Heart left ventricle (tissue), 16 donors: ENCODE data around the gene PLEKHM3. TPM values are rescaled to one million over a fixed set of nuclear protein-coding genes. Genes with fewer than 3 reads are reported as not detected.
A peak's percentile ranks its signal among the peaks of the same experiment; 100 is the strongest.

Experiments used
- ATAC-seq, 4 donors: fragments of 200-7000 bp; cut with Tn5 transposase; one replicate each; pipeline ENCODE4 v1.9.1; 2020 to 2022; ENCODE audit warnings: moderate library complexity in 4 of 4, mild to moderate bottlenecking in 3 of 4, moderate number of reproducible peaks in 1 of 4
- DNase-seq, 5 donors: peaks; one replicate each; pipeline ENCODE4 v3.0.0-alpha.2; 2020
- H3K27ac ChIP-seq, 12 donors: fragments of 200-600 bp; sonication (generic) in 4 of 12; one replicate each; pipeline versions ENCODE4 v1.5.0 to v1.8.0; 2016 to 2022; ENCODE audit warnings: mild to moderate bottlenecking in 2 of 12
- H3K27me3 ChIP-seq, 9 donors: fragments of 200-600 bp; sonication (generic) in 2 of 9; one replicate each; pipeline versions ENCODE4 v1.5.1 to v1.8.0; 2016 to 2022; ENCODE audit warnings: mild to moderate bottlenecking in 3 of 9
- H3K36me3 ChIP-seq, 9 donors: fragments of 200-600 bp; sonication (generic) in 2 of 9; one replicate each; pipeline versions ENCODE4 v1.5.0 to v1.8.0; 2018 to 2022; ENCODE audit warnings: mild to moderate bottlenecking in 2 of 9
- H3K4me1 ChIP-seq, 12 donors: fragments of 200-600 bp; sonication (generic) in 4 of 12; one replicate each; pipeline versions ENCODE4 v1.5.0 to v1.8.0; 2016 to 2022; ENCODE audit warnings: mild to moderate bottlenecking in 3 of 12
- H3K4me3 ChIP-seq, 12 donors: fragments of 200-600 bp; sonication (generic) in 4 of 12; one replicate each; pipeline versions ENCODE4 v1.5.0 to v1.8.0; 2017 to 2022; ENCODE audit warnings: mild to moderate bottlenecking in 9 of 12, moderate library complexity in 4 of 12
- H3K9me3 ChIP-seq, 12 donors: fragments of 200-600 bp; sonication (generic) in 4 of 12; one replicate each; pipeline versions ENCODE4 v1.5.0 to v1.8.0; 2016 to 2022; ENCODE audit warnings: mild to moderate bottlenecking in 1 of 12
- POLR2A ChIP-seq, 2 donors: fragments of 450-650 bp; IDR thresholded peaks; one replicate each; pipeline ENCODE4 v1.6.1; 2017; ENCODE audit warnings: antibody characterized with exemption in 2 of 2, mild to moderate bottlenecking in 2 of 2, moderate library complexity in 2 of 2
- WGBS, 4 donors: extraction: QIAGEN DNeasy Blood & Tissue Kit in 2 of 4; methylation state at CpG; one replicate each; pipeline versions ENCODE4 v1.1.5 to v1.1.7; 2013 to 2018; 5-methylcytosine and 5-hydroxymethylcytosine counted together
- intact Hi-C, 10 donors: fragments of 100-400 bp; cut with DNase I; formaldehyde crosslinking; loops; one replicate each; pipeline versions ENCODE4 v1.11.1 to v1.14.2; 2022
- polyA plus RNA-seq, 2 donors: library from polyadenylated mRNA; stranded (reverse); fragments of 200-250 nt; gene quantifications; one replicate each; pipeline ENCODE4 v1.2.3, GENCODE V29; 2013
- total RNA-seq, 9 donors: library from RNA; depleted of rRNA in 2 of 9; stranded (reverse); fragments of >200 nt in 2 of 9; fragmentation: NEBNext Ultra II Directional in 3 of 9; extraction: Animal tissue kit (Norgen Biotek cat#: 25700) in 3 of 9; gene quantifications; one replicate each; pipeline versions ENCODE4 v1.1.0 to v1.2.4, GENCODE V29; 2016 to 2023
- TF ChIP-seq, protein P1 (sequence below), 12 donors: fragments of 200-600 bp; sonication (generic) in 4 of 12; IDR thresholded peaks; one replicate each; pipeline versions ENCODE4 v1.5.0 to v1.8.0; 2018 to 2022; ENCODE audit warnings: antibody characterized with exemption in 12 of 12, mild to moderate bottlenecking in 5 of 12
- donor health status: ischemic (EF 13 %, LVEDD 7.1; RV severe dilation, severe dysfunction).
- donor health status: healthy with polysubstance abuse.
- donor health status: DM: no; HTN: yes; CAD: no.
- donor health status: DM: no; HTN: no; CAD: no.
- donor health status: ischemic (EF 25% LVEDD 6.9; RV normal size, moderate dysfunction).
- donor health status: ischemic (EF 25% LVEDD 5.7; RV mildly dilated, moderate dysfunction).
- donor health status: healthy.
- donor health status: DM: yes; HTN: yes; CAD: no.
- donor health status: ischemic (EF 35%, LVEDD 5.7; RV mildly dilated, moderate dysfunction).
- donor health status: nonischemic (EF 11% LVEDD 7.7; RV severe dilation, severe dysfunction).
- donor health status: DM: yes; HTN: yes; CAD: no.
- donor health status: PGD.
- donor health status: ischemic (EF 29% LVEDD 5.4; RV normal size, mild dysfunction).
- donor health status: nonischemic (EF 23%, LVEDD 6.1; RV moderate dilation, normal function).

The PLEKHM3 gene
- total and polyA plus RNA-seq, 11 donors = 5.2 to 28.3 (median 17.0) TPM

DNA sequence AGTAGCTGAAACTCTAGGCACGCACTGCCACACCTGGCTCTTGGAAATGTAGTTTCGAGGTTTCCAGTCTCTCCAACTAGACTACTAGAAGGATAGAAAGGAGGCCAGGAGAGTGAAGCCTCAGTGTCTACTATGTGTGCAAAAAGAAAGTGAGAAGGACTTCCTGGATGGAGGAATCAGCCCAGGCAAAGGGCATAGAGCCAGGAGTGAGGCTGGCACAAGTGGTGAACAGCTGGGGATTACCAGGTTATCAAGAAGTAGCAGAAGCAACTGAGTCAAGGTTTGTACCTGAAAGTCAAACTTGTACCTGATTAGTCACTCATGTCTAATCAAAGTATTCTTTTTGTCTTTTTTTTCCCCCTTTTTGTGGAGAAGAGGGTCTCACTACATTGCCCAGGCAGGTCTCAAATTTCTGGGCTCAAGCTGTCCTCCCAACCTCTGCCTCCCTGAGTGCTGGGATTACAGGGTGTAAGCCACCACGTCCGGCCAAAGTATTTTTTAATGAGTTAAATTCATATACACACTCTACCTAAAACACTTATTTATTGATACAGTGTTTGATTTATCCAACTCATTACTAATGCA, 246.9 kb downstream of the PLEKHM3 start:
- peaks cover 0 to 2% (median 0%) of the 10 kb centered on the region in 12 donors for H3K4me1 ChIP-seq
- intact Hi-C loops = loop anchor here in 1 of 10 donors (10.0 kb wide), 1 partner anchor 56 kb away; no protein-coding TSS in a partner anchor
- TF ChIP-seq, protein P1, sequence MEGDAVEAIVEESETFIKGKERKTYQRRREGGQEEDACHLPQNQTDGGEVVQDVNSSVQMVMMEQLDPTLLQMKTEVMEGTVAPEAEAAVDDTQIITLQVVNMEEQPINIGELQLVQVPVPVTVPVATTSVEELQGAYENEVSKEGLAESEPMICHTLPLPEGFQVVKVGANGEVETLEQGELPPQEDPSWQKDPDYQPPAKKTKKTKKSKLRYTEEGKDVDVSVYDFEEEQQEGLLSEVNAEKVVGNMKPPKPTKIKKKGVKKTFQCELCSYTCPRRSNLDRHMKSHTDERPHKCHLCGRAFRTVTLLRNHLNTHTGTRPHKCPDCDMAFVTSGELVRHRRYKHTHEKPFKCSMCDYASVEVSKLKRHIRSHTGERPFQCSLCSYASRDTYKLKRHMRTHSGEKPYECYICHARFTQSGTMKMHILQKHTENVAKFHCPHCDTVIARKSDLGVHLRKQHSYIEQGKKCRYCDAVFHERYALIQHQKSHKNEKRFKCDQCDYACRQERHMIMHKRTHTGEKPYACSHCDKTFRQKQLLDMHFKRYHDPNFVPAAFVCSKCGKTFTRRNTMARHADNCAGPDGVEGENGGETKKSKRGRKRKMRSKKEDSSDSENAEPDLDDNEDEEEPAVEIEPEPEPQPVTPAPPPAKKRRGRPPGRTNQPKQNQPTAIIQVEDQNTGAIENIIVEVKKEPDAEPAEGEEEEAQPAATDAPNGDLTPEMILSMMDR (IDR thresholded peaks at IDR 0.05) = no peak
- TF ChIP-seq POLR2A (IDR thresholded peaks at IDR 0.05) = no peak
- H3K4me3 ChIP-seq = no peak overlapping the region
- 84 to 93% (median 89%) methylated on average over 4 of the region's 4 CpGs for WGBS, 4 donors
- no peak for DNase-seq
- H3K27me3 ChIP-seq = no peaks in the 10 kb centered on the region
- ATAC-seq = no peak
- no peaks in the 10 kb centered on the region for H3K36me3 ChIP-seq
- no peak overlapping the region for H3K27ac ChIP-seq
- no peaks in the 10 kb centered on the region for H3K9me3 ChIP-seq

DNA sequence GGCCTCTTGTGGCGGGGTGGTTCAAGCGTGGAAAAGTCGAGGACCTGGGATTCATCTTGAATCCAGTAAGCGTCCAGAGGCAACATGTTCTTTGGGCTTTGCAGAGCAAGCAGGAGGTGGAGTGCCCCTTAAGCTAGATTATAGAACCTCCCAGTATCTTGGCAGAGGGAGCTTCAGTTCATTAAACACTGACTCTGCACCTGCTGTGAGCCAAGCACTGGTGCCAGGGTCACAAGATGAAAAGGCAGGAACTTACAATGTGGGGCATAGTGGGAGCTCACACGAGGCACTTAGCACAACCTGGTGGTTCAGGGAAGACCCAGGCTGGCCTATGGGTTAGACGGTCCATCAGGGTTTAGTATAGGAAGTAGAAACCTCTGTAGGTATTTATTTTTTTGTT, 248.2 kb downstream of the PLEKHM3 start:
- no peak for DNase-seq
- peaks cover 0 to 6% (median 0%) of the 10 kb centered on the region in 12 donors for H3K4me1 ChIP-seq
- intact Hi-C loops = loop anchor here in 1 of 10 donors (10.0 kb wide), 1 partner anchor 58 kb away; no protein-coding TSS in a partner anchor
- no peaks in the 10 kb centered on the region for H3K9me3 ChIP-seq
- H3K4me3 ChIP-seq = no peak overlapping the region
- 85 to 96% (median 91%) methylated on average over 6 of the region's 6 CpGs for WGBS, 4 donors
- H3K36me3 ChIP-seq = no peaks in the 10 kb centered on the region
- H3K27ac ChIP-seq = no peak overlapping the region
- H3K27me3 ChIP-seq = no peaks in the 10 kb centered on the region
- ATAC-seq = no peak
- TF ChIP-seq, protein P1 (IDR thresholded peaks at IDR 0.05) = no peak
- no peak for TF ChIP-seq POLR2A (IDR thresholded peaks at IDR 0.05)

DNA sequence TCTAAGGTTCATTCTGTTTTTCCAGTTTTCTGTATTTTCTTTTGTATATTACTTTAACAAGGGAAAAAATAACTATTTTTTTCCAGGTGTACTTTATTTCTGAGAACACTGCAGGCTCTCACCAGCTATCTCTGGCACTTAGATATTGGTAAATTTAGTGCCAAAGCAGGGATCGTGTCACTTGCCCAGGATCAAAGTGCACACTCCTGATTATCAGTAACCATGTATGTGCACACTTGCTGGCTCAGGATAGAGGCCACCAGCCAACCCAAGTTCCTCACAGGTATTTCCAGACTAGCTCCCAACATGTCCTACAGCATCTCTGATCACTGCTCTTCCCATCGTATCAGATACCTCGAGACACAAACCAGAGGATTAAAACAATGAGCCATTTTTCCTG, 249.9 kb downstream of the PLEKHM3 start:
- no peaks in the 10 kb centered on the region for H3K9me3 ChIP-seq
- no peak for DNase-seq
- no peak for ATAC-seq
- intact Hi-C loops = loop anchor here in 1 of 10 donors (10.0 kb wide), 1 partner anchor 59 kb away; no protein-coding TSS in a partner anchor
- no peaks in the 10 kb centered on the region for H3K36me3 ChIP-seq
- no peak overlapping the region for H3K4me3 ChIP-seq
- TF ChIP-seq POLR2A (IDR thresholded peaks at IDR 0.05) = no peak
- TF ChIP-seq, protein P1 (IDR thresholded peaks at IDR 0.05) = no peak
- H3K27ac ChIP-seq = no peak overlapping the region
- no peaks in the 10 kb centered on the region for H3K27me3 ChIP-seq
- WGBS, 4 donors = 65 to 74% (median 70%) methylated on average over 3 of the region's 3 CpGs
- H3K4me1 ChIP-seq = peaks cover 0 to 17% (median under 1%) of the 10 kb centered on the region in 12 donors

DNA sequence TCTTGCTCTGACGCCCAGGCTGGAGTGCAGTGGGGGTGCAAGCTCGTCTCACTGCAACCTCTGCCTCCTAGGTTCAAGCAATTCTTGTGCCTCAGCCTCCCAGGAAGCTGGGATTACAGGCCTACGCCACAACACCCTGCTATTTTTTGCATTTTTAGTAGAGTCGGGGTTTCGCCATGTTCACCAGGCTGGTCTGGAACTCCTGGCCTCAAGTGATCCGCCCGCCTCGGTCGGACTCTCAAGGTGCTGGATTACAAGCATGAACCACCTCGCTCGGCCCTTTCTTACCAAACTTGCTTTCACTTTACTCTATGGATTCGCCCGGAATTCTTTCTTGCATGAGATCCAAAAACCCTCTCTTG, 252.5 kb downstream of the PLEKHM3 start:
- Histone ChIP-seq H3K4me3 (no peak overlapping the region), H3K9me3 (no peaks in the 10 kb centered on the region), H3K27ac (peak overlapping the region in 1 of 12 donors; percentile 32), H3K4me1 (peaks cover 4 to 35% (median 12%) of the 10 kb centered on the region in 12 donors), H3K36me3 (peaks cover 0 to under 1% (median 0%) of the 10 kb centered on the region in 9 donors), H3K27me3 (no peaks in the 10 kb centered on the region)
- WGBS, 4 donors = 91 to 93% (median 93%) methylated on average over 13 of the region's 13 CpGs
- TF ChIP-seq POLR2A (IDR thresholded peaks at IDR 0.05) = no peak
- TF ChIP-seq, protein P1 (IDR thresholded peaks at IDR 0.05) = no peak
- intact Hi-C loops = loop anchor here in 2 of 10 donors (5.0 to 10.0 kb wide), 2 partner anchors 39 to 62 kb away; no protein-coding TSS in a partner anchor
- DNase-seq = no peak
- ATAC-seq = no peak
